ENCODE results near the gene TMEM91.

The TMEM91 gene

GRCh38 chr19:41359741-41360140, 16.6 kb upstream of the TMEM91 start:
- H4K20me1 ChIP-seq (ENCODE audit: control insufficient read depth, insufficient read depth, low read depth, low read length), result no peaks in the 10 kb centered on the region
- peaks cover 11% of the 10 kb centered on the region for H3K4me1 ChIP-seq (ENCODE audit: control insufficient read depth, low read length)
- H3K4me2 ChIP-seq (ENCODE audit: low read length), result no peak overlapping the region
- H3K27ac ChIP-seq (ENCODE audit: low read depth, low read length), result no peak overlapping the region
- H3K9me3 ChIP-seq (ENCODE audit: control insufficient read depth, insufficient read depth, low read length), result no peaks in the 10 kb centered on the region
- 0 out of 2 replicates have a peak, but pooled peaks cover 2% of the 10 kb centered on the region for H3F3A ChIP-seq (ENCODE audit: control insufficient read depth, insufficient read depth)
- no peaks in the 10 kb centered on the region for H3K27me3 ChIP-seq (ENCODE audit: control insufficient read depth, low read length)
- peaks cover 9% of the 10 kb centered on the region for H3K79me2 ChIP-seq (ENCODE audit: control insufficient read depth, low read length)
- TF ChIP-seq CTCF (IDR thresholded peaks at IDR 0.05; ENCODE audit: low read depth, low read length, poor library complexity, severe bottlenecking) (no peak), EZH2phosphoT487 (IDR thresholded peaks at IDR 0.05; ENCODE audit: borderline replicate concordance, low read length) (no peak)
- H3K4me3 ChIP-seq (ENCODE audit: low read length), result no peak overlapping the region
- no peaks in the 10 kb centered on the region; the same call in 1 of the 2 replicates for H3K36me3 ChIP-seq (ENCODE audit: control insufficient read depth, low read length)
- H3K9me2 ChIP-seq (replicated peaks; ENCODE audit: control insufficient read depth, low read length), result no peaks in the 10 kb centered on the region

- TF ChIP-seq EZH2phosphoT487 (IDR thresholded peaks at IDR 0.05; ENCODE audit: borderline replicate concordance, low read length) (no peak), CTCF (IDR thresholded peaks at IDR 0.05; ENCODE audit: low read depth, low read length, poor library complexity, severe bottlenecking) (no peak)
- no peaks in the 10 kb centered on the region for H3K9me2 ChIP-seq (replicated peaks; ENCODE audit: control insufficient read depth, low read length)
- H3K4me3 ChIP-seq (ENCODE audit: low read length), result no peak overlapping the region
- H3K27me3 ChIP-seq (ENCODE audit: control insufficient read depth, low read length), result no peaks in the 10 kb centered on the region
- peaks cover 26% of the 10 kb centered on the region for H3K79me2 ChIP-seq (ENCODE audit: control insufficient read depth, low read length)
- no peaks in the 10 kb centered on the region; the same call in 1 of the 2 replicates for H3K36me3 ChIP-seq (ENCODE audit: control insufficient read depth, low read length)
- no peaks in the 10 kb centered on the region for H4K20me1 ChIP-seq (ENCODE audit: control insufficient read depth, insufficient read depth, low read depth, low read length)
- peaks cover 21% of the 10 kb centered on the region for H3K4me1 ChIP-seq (ENCODE audit: control insufficient read depth, low read length)
- H3K27ac ChIP-seq (ENCODE audit: low read depth, low read length), result no peak overlapping the region
- 0 out of 2 replicates have a peak, but pooled peaks cover 2% of the 10 kb centered on the region for H3F3A ChIP-seq (ENCODE audit: control insufficient read depth, insufficient read depth)
- H3K4me2 ChIP-seq (ENCODE audit: low read length), result no peak overlapping the region
- no peaks in the 10 kb centered on the region for H3K9me3 ChIP-seq (ENCODE audit: control insufficient read depth, insufficient read depth, low read length)
Observed at GRCh38 chr19:41362143-41362847, 14.0 kb upstream of the TMEM91 start.

DNA sequence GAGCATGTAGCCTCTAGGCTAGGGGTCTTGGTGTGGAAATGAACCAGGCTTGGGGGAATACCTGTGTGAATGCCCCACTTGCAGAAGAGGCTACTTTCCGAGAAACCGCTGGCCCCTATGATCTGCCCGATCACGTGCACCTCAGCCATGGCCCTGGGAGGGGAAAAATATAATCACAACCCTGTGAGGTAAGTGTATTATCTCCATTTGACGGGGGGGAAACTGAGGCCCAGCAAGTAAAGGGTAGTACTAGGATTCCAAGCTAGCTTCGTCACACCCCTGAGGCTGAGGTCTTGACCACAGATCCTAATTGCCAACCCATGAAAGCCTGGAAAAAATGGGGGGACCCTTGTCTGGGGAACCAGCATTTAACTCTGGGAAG, 13.0 kb upstream of the TMEM91 start:
- TF ChIP-seq CTCF (IDR thresholded peaks at IDR 0.05; ENCODE audit: low read depth, low read length, poor library complexity, severe bottlenecking) (no peak), EZH2phosphoT487 (IDR thresholded peaks at IDR 0.05; ENCODE audit: borderline replicate concordance, low read length) (no peak)
- H3K79me2 ChIP-seq (ENCODE audit: control insufficient read depth, low read length), result peaks cover 31% of the 10 kb centered on the region
- no peaks in the 10 kb centered on the region for H3K27me3 ChIP-seq (ENCODE audit: control insufficient read depth, low read length)
- H3K4me3 ChIP-seq (ENCODE audit: low read length), result peak overlapping the region; percentile 87
- 0 out of 2 replicates have a peak, but pooled peaks cover 2% of the 10 kb centered on the region for H3F3A ChIP-seq (ENCODE audit: control insufficient read depth, insufficient read depth)
- H3K9me2 ChIP-seq (replicated peaks; ENCODE audit: control insufficient read depth, low read length), result no peaks in the 10 kb centered on the region
- peak overlapping the region; percentile 89 for H3K27ac ChIP-seq (ENCODE audit: low read depth, low read length)
- H4K20me1 ChIP-seq (ENCODE audit: control insufficient read depth, insufficient read depth, low read depth, low read length), result no peaks in the 10 kb centered on the region
- no peaks in the 10 kb centered on the region; the same call in none of the 2 replicates for H3K36me3 ChIP-seq (ENCODE audit: control insufficient read depth, low read length)
- no peaks in the 10 kb centered on the region for H3K9me3 ChIP-seq (ENCODE audit: control insufficient read depth, insufficient read depth, low read length)
- H3K4me1 ChIP-seq (ENCODE audit: control insufficient read depth, low read length), result peaks cover 25% of the 10 kb centered on the region
- peak overlapping the region; percentile 80 for H3K4me2 ChIP-seq (ENCODE audit: low read length)
